ENCODE measurements around the gene TSC2.
"Not testable (repeated sequence)": the region's sequence is repeated elsewhere in the genome, so short reads cannot be mapped to it uniquely, and the experiment has no call there.

DNA sequence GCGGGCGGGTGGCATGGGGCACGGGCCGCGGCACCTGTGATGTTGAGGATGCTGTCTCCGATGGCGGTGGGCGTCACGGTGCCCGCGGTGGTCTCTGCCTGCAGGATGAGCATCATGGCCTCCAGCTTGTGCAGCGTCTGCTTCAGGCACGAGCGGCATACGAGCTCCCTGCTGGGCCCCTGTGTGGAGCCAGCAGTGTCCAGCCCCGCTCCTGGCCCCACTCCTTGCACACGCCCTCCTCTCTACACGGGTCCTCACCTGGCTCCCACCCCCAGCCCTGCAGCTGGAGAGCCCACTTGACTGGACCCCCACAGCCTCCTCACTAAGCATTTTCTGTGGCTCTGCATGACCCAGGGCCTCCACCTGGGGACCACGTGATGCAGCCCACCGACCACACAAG, 56.7 kb downstream of the TSC2 start:
- TF ChIP-seq FOS (IDR thresholded peaks at IDR 0.05; ENCODE audit: extremely low read depth, insufficient read length); NBN (IDR thresholded peaks at IDR 0.05; ENCODE audit: low read depth); RBM34 (IDR thresholded peaks at IDR 0.05; ENCODE audit: borderline replicate concordance, insufficient read depth, low read length); SRSF9 (IDR thresholded peaks at IDR 0.05; ENCODE audit: borderline replicate concordance, low read depth, low read length); E2F4 (CRISPR knock-in tag; IDR thresholded peaks at IDR 0.05; ENCODE audit: low read depth): not testable (repeated sequence)
- TF ChIP-seq, protein P1, sequence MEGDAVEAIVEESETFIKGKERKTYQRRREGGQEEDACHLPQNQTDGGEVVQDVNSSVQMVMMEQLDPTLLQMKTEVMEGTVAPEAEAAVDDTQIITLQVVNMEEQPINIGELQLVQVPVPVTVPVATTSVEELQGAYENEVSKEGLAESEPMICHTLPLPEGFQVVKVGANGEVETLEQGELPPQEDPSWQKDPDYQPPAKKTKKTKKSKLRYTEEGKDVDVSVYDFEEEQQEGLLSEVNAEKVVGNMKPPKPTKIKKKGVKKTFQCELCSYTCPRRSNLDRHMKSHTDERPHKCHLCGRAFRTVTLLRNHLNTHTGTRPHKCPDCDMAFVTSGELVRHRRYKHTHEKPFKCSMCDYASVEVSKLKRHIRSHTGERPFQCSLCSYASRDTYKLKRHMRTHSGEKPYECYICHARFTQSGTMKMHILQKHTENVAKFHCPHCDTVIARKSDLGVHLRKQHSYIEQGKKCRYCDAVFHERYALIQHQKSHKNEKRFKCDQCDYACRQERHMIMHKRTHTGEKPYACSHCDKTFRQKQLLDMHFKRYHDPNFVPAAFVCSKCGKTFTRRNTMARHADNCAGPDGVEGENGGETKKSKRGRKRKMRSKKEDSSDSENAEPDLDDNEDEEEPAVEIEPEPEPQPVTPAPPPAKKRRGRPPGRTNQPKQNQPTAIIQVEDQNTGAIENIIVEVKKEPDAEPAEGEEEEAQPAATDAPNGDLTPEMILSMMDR (IDR thresholded peaks at IDR 0.05 in 2 of 3, conservative IDR thresholded peaks at IDR 0.05 in 1 of 3; ENCODE audit: insufficient read depth in 2 of 3, low read depth in 1 of 3, low read length in 3 of 3) = not testable (repeated sequence)

All from K562 (cell line).